Measurements from ENCODE around the gene PLCG2. TPM values are rescaled to one million over a fixed set of nuclear protein-coding genes. Genes with fewer than 3 reads are reported as not detected.
"Not testable (repeated sequence)": the region's sequence is repeated elsewhere in the genome, so short reads cannot be mapped to it uniquely, and the experiment has no call there.

PLCG2 gene
- total and polyA plus RNA-seq, 2 experiments from 2014 or later: 2.5 to 5.0 TPM

DNA sequence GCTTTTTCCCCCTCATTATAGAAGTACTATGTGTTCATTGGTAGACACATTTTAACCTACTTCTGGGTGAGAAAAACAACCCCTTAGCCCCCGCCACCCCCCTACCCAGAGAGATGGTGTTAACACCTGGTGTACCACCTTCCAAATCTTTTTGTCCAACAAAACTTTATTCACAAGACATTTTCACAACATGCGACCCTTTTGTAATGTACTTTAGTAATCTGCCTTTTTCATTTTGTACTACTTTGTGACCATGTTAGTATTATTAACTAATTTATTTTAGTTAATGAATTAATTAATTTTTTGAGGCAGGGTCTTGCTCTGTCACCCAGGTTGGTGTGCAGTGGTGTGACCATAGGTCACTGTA lies 20.0 kb downstream of the PLCG2 start:
- Histone ChIP-seq H4K20me1 (ENCODE audit: insufficient read depth, poor library complexity, severe bottlenecking) (no peaks in the 10 kb centered on the region), H3K27me3 (peaks cover 5% of the 10 kb centered on the region), H3K4me1 (ENCODE audit: insufficient read depth) (no peaks in the 10 kb centered on the region), H3K9me2 (replicated peaks; ENCODE audit: insufficient read depth) (no peaks in the 10 kb centered on the region), H3K36me3 (replicated peaks; ENCODE audit: insufficient read depth, low read depth) (no peaks in the 10 kb centered on the region), H3K4me3 (no peak overlapping the region), H3K27ac (no peak overlapping the region), H3K4me2 (no peak overlapping the region), H3K9me3 (ENCODE audit: low read depth) (no peaks in the 10 kb centered on the region), H3K79me2 (no peaks in the 10 kb centered on the region), H2AFZ (no peak overlapping the region)
- WGBS (ENCODE audit: low lambda C conversion rate, missing lambda C conversion rate): 96% methylated on average over 2 of the region's 2 CpGs
- no peak for DNase-seq (ENCODE audit: low spot score)
- TF ChIP-seq CTCF (IDR thresholded peaks at IDR 0.05; ENCODE audit: poor library complexity) (no peak), EZH2phosphoT487 (IDR thresholded peaks at IDR 0.05; ENCODE audit: low read depth, severe bottlenecking, unreplicated experiment) (no peak), EZH2 (IDR thresholded peaks at IDR 0.05; ENCODE audit: borderline replicate concordance) (no peak)

GRCh38 chr16:81801724-81802123 lies 22.6 kb downstream of the PLCG2 start:
- H3K9me3 ChIP-seq (ENCODE audit: low read depth); H3K79me2 ChIP-seq; H3K27me3 ChIP-seq; DNase-seq (ENCODE audit: low spot score); H3K4me1 ChIP-seq (ENCODE audit: insufficient read depth); H3K4me2 ChIP-seq; H3K27ac ChIP-seq; H4K20me1 ChIP-seq (ENCODE audit: insufficient read depth, poor library complexity, severe bottlenecking); H2AFZ ChIP-seq; H3K36me3 ChIP-seq (replicated peaks; ENCODE audit: insufficient read depth, low read depth); H3K9me2 ChIP-seq (replicated peaks; ENCODE audit: insufficient read depth); H3K4me3 ChIP-seq: not testable (repeated sequence)
- 92% methylated on average over 5 of the region's 5 CpGs for WGBS (ENCODE audit: low lambda C conversion rate, missing lambda C conversion rate)

DNA sequence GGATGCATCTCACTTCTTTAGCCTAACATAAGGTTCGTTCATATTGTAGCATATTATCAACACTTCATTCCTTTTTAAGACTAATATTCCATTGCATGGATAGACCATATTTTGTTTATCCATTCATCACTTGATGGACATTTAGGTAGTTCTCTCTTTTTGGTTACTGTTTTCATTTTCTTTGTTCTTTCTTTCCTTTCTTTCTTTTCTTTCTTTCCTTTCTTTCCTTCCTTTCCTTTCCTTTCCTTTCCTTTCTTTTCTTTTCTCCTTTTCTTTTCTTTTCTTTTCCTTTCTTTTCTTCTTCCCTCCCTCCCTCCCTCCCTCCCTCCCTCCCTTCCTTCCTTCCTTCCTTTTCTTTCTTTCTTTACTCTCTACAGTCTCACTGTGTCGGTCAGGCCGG lies 24.2 kb downstream of the PLCG2 start:
- no peak overlapping the region for H3K4me3 ChIP-seq
- H3K36me3 ChIP-seq (replicated peaks; ENCODE audit: insufficient read depth, low read depth): no peaks in the 10 kb centered on the region
- H3K4me2 ChIP-seq: no peak overlapping the region
- no peaks in the 10 kb centered on the region for H4K20me1 ChIP-seq (ENCODE audit: insufficient read depth, poor library complexity, severe bottlenecking)
- H3K4me1 ChIP-seq (ENCODE audit: insufficient read depth): no peaks in the 10 kb centered on the region
- H3K27ac ChIP-seq: no peak overlapping the region
- H3K9me2 ChIP-seq (replicated peaks; ENCODE audit: insufficient read depth): no peaks in the 10 kb centered on the region
- H3K79me2 ChIP-seq: no peaks in the 10 kb centered on the region
- no peaks in the 10 kb centered on the region for H3K27me3 ChIP-seq
- H2AFZ ChIP-seq: no peak overlapping the region
- H3K9me3 ChIP-seq (ENCODE audit: low read depth): no peaks in the 10 kb centered on the region
- WGBS (ENCODE audit: low lambda C conversion rate, missing lambda C conversion rate): 86% methylated on average over 3 of the region's 3 CpGs
- DNase-seq (ENCODE audit: low spot score): no peak
- TF ChIP-seq EZH2phosphoT487 (IDR thresholded peaks at IDR 0.05; ENCODE audit: low read depth, severe bottlenecking, unreplicated experiment) (no peak), CTCF (IDR thresholded peaks at IDR 0.05; ENCODE audit: poor library complexity) (no peak), EZH2 (IDR thresholded peaks at IDR 0.05; ENCODE audit: borderline replicate concordance) (no peak)

GRCh38 chr16:81804134-81804610 lies 25.1 kb downstream of the PLCG2 start:
- no peaks in the 10 kb centered on the region for H3K9me2 ChIP-seq (replicated peaks; ENCODE audit: insufficient read depth)
- no peaks in the 10 kb centered on the region for H3K27me3 ChIP-seq
- no peaks in the 10 kb centered on the region for H3K36me3 ChIP-seq (replicated peaks; ENCODE audit: insufficient read depth, low read depth)
- TF ChIP-seq EZH2 (IDR thresholded peaks at IDR 0.05; ENCODE audit: borderline replicate concordance) (no peak), CTCF (IDR thresholded peaks at IDR 0.05; ENCODE audit: poor library complexity) (no peak), EZH2phosphoT487 (IDR thresholded peaks at IDR 0.05; ENCODE audit: low read depth, severe bottlenecking, unreplicated experiment) (no peak)
- no peaks in the 10 kb centered on the region for H4K20me1 ChIP-seq (ENCODE audit: insufficient read depth, poor library complexity, severe bottlenecking)
- H3K79me2 ChIP-seq: no peaks in the 10 kb centered on the region
- H3K27ac ChIP-seq: no peak overlapping the region
- H2AFZ ChIP-seq: no peak overlapping the region
- DNase-seq (ENCODE audit: low spot score): no peak
- no peak overlapping the region for H3K4me3 ChIP-seq
- no peaks in the 10 kb centered on the region for H3K9me3 ChIP-seq (ENCODE audit: low read depth)
- H3K4me1 ChIP-seq (ENCODE audit: insufficient read depth): no peaks in the 10 kb centered on the region
- H3K4me2 ChIP-seq: no peak overlapping the region
- WGBS (ENCODE audit: low lambda C conversion rate, missing lambda C conversion rate): 91% methylated on average over 2 of the region's 2 CpGs
